Transverse colon (tissue), 3 donors: ENCODE results near the gene PNCK.

Experiments
- EP300 ChIP-seq: sonication (generic); formaldehyde crosslinking; IDR thresholded peaks from one replicate; pipeline ENCODE4 v1.6.1; 2017; ENCODE audit warnings: antibody characterized with exemption, low read depth
- TF ChIP-seq, protein P1 (sequence below), 5 experiments: fragments of 200-600 bp in 3 of 5; fragments of 450-650 bp in 2 of 5; sonication (generic) in 3 of 5; IDR thresholded peaks; 1 replicate in 2 of 5; 2 replicates in 3 of 5; pipeline ENCODE4 v1.5.1; 2016 to 2017; ENCODE audit warnings: antibody characterized with exemption in 5 of 5, inconsistent platforms in 3 of 5, mild to moderate bottlenecking in 2 of 5, moderate library complexity in 1 of 5

- TF ChIP-seq, protein P1, sequence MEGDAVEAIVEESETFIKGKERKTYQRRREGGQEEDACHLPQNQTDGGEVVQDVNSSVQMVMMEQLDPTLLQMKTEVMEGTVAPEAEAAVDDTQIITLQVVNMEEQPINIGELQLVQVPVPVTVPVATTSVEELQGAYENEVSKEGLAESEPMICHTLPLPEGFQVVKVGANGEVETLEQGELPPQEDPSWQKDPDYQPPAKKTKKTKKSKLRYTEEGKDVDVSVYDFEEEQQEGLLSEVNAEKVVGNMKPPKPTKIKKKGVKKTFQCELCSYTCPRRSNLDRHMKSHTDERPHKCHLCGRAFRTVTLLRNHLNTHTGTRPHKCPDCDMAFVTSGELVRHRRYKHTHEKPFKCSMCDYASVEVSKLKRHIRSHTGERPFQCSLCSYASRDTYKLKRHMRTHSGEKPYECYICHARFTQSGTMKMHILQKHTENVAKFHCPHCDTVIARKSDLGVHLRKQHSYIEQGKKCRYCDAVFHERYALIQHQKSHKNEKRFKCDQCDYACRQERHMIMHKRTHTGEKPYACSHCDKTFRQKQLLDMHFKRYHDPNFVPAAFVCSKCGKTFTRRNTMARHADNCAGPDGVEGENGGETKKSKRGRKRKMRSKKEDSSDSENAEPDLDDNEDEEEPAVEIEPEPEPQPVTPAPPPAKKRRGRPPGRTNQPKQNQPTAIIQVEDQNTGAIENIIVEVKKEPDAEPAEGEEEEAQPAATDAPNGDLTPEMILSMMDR (IDR thresholded peaks at IDR 0.05): no peak
- no peak for TF ChIP-seq EP300
These were observed 23.5 kb downstream of the PNCK start for GRCh38 chrX:153649915-153650782.
